Upper lobe of left lung (tissue), 6 donors: Measurements from ENCODE around the gene PXDN. TPM values are rescaled to one million over a fixed set of nuclear protein-coding genes. Genes with fewer than 3 reads are reported as not detected.

Experiments used
- ATAC-seq, 2 donors: fragments of 200-7000 bp; cut with Tn5 transposase; one replicate each; pipeline ENCODE4 v1.9.1; 2022; ENCODE audit warnings: mild to moderate bottlenecking in 2 of 2, moderate library complexity in 2 of 2; ENCODE audit not compliant: low FRiP score in 2 of 2
- DNase-seq, 2 donors: peaks; one replicate each; pipeline ENCODE4 v3.0.0-alpha.2; 2019 to 2020
- H3K27ac ChIP-seq, 4 donors: fragments of 200-600 bp; sonication (generic); one replicate each; pipeline ENCODE4 v1.5.1; 2016 to 2019
- H3K27me3 ChIP-seq, 4 donors: fragments of 200-600 bp; sonication (generic); one replicate each; pipeline ENCODE4 v1.5.1; 2017 to 2019
- H3K36me3 ChIP-seq, 4 donors: fragments of 200-600 bp; sonication (generic); one replicate each; pipeline ENCODE4 v1.5.1; 2016 to 2019
- H3K4me1 ChIP-seq, 4 donors: fragments of 200-600 bp; sonication (generic); one replicate each; pipeline ENCODE4 v1.5.1; 2018 to 2019
- H3K4me3 ChIP-seq, 4 donors: fragments of 200-600 bp; sonication (generic); one replicate each; pipeline ENCODE4 v1.5.1; 2017 to 2019; ENCODE audit warnings: mild to moderate bottlenecking in 2 of 4, moderate library complexity in 1 of 4
- H3K9me3 ChIP-seq, 4 donors: fragments of 200-600 bp; sonication (generic); one replicate each; pipeline ENCODE4 v1.5.1; 2018 to 2019
- CTCF ChIP-seq, 6 experiments: fragments of 450-650 bp in 4 of 6; fragments of 200-600 bp in 2 of 6; sonication (generic) in 2 of 6; IDR thresholded peaks; one replicate each; pipeline ENCODE4 v1.5.1; 2016 to 2019; ENCODE audit warnings: antibody characterized with exemption in 6 of 6
- EP300 ChIP-seq, 4 donors: sonication (generic); formaldehyde crosslinking; IDR thresholded peaks; one replicate each; pipeline ENCODE4 v1.5.1; 2017; ENCODE audit warnings: antibody characterized with exemption in 4 of 4, control low read depth in 2 of 4
- POLR2A ChIP-seq, 4 donors: fragments of 450-650 bp; IDR thresholded peaks; one replicate each; pipeline ENCODE4 v1.5.1; 2016 to 2017; ENCODE audit warnings: antibody characterized with exemption in 4 of 4, mild to moderate bottlenecking in 2 of 4
- POLR2AphosphoS5 ChIP-seq, 2 donors: sonication (generic); formaldehyde crosslinking; IDR thresholded peaks; one replicate each; pipeline ENCODE4 v1.5.1; 2017; ENCODE audit warnings: antibody characterized with exemption in 2 of 2
- WGBS, 2 donors: methylation state at CpG; one replicate each; pipeline ENCODE4 v1.1.5; 2017 to 2018; 5-methylcytosine and 5-hydroxymethylcytosine counted together
- total RNA-seq, 6 donors: library from RNA; depleted of rRNA in 4 of 6; stranded (reverse); fragments of >200 nt in 4 of 6; gene quantifications; one replicate each; pipeline versions ENCODE4 v1.1.0 to v1.2.1, GENCODE V29; 2016 to 2021
- donor health status: DM: no; HTN: no; CAD: no; lungs with moderate emphysema.
- donor health status: DM: no; HTN: yes; CAD: no; lungs with severe emphysema.

Gene PXDN
- total RNA-seq, 6 donors from 2014 or later: 20.8 to 65.6 (median 38.5) TPM

- Histone ChIP-seq H3K9me3 (no peaks in the 10 kb centered on the region), H3K4me1 (peaks cover 14 to 48% (median 21%) of the 10 kb centered on the region in 4 donors), H3K27me3 (peaks cover 0 to 10% (median 4%) of the 10 kb centered on the region in 4 donors), H3K27ac (peak overlapping the region; percentile 81 to 96 (median 91)), H3K36me3 (no peaks in the 10 kb centered on the region), H3K4me3 (peak overlapping the region; percentile 66 to 76 (median 70))
- DNase-seq (no peak), ATAC-seq (peak in 1 of 2 donors; percentile 32)
- TF ChIP-seq POLR2A (IDR thresholded peaks at IDR 0.05) (no peak), CTCF (IDR thresholded peaks at IDR 0.05) (no peak), EP300 (IDR thresholded peaks at IDR 0.05) (no peak), POLR2AphosphoS5 (IDR thresholded peaks at IDR 0.05) (no peak)
- 0% methylated on average over 5 of the region's 33 CpGs; no CpG with 5 or more reads in 1 of the 2 donors for WGBS, 2 donors
Observed at GRCh38 chr2:1744151-1744445, 217 bp downstream of the PXDN start.

- H3K27ac ChIP-seq: peak overlapping the region; percentile 81 to 96 (median 91)
- H3K9me3 ChIP-seq: no peaks in the 10 kb centered on the region
- DNase-seq (peak in 1 of 2 donors; percentile 86), ATAC-seq (peak in 1 of 2 donors; percentile 43)
- H3K36me3 ChIP-seq: no peaks in the 10 kb centered on the region
- H3K27me3 ChIP-seq: peaks cover 0 to 10% (median 4%) of the 10 kb centered on the region in 4 donors
- H3K4me1 ChIP-seq: peaks cover 14 to 52% (median 25%) of the 10 kb centered on the region in 4 donors
- TF ChIP-seq CTCF (IDR thresholded peaks at IDR 0.05): no peak
- TF ChIP-seq POLR2AphosphoS5 (IDR thresholded peaks at IDR 0.05): no peak
- TF ChIP-seq POLR2A (IDR thresholded peaks at IDR 0.05): no peak
- peak overlapping the region; percentile 66 to 76 (median 74) for H3K4me3 ChIP-seq
- WGBS, 2 donors: 0% methylated on average over 20 of the region's 71 CpGs; no CpG with 5 or more reads in 1 of the 2 donors
Observed at GRCh38 chr2:1743396-1744150, 742 bp downstream of the PXDN start.

- peaks cover 0 to 10% (median 4%) of the 10 kb centered on the region in 4 donors for H3K27me3 ChIP-seq
- peak overlapping the region; percentile 81 to 96 (median 91) for H3K27ac ChIP-seq
- peak; percentile 51 to 63 for ATAC-seq
Observed at GRCh38 chr2:1742681-1743395, 1.5 kb downstream of the PXDN start.

GRCh38 chr2:1742301-1742680 is 2.0 kb downstream of the PXDN start:
- WGBS, 2 donors: 80 to 85% methylated on average over 13 of the region's 13 CpGs

More at GRCh38 chr2:1742681-1743395, 1.5 kb downstream of the PXDN start:
- H3K4me3 ChIP-seq: peak overlapping the region; percentile 66 to 76 (median 74)
- peaks cover 14 to 52% (median 26%) of the 10 kb centered on the region in 4 donors for H3K4me1 ChIP-seq
- H3K9me3 ChIP-seq: no peaks in the 10 kb centered on the region
- TF ChIP-seq EP300 (IDR thresholded peaks at IDR 0.05) (no peak), POLR2AphosphoS5 (IDR thresholded peaks at IDR 0.05) (peak; percentile 40 to 48), CTCF (IDR thresholded peaks at IDR 0.05) (peak; percentile 21 to 69 (median 51)), POLR2A (IDR thresholded peaks at IDR 0.05) (peak in 1 of 4 donors; percentile 20)
- DNase-seq: peak; percentile 79 to 88
- H3K36me3 ChIP-seq: no peaks in the 10 kb centered on the region
- WGBS, 2 donors: 3% methylated on average over 24 to 50 of the region's 54 CpGs

GRCh38 chr2:1741851-1742250 is 2.5 kb downstream of the PXDN start:
- no peak for DNase-seq
- Histone ChIP-seq H3K9me3 (no peaks in the 10 kb centered on the region), H3K27ac (peak overlapping the region in 2 of 4 donors; percentile 94 to 96), H3K4me3 (no peak overlapping the region), H3K27me3 (peaks cover 0 to 10% (median 4%) of the 10 kb centered on the region in 4 donors), H3K36me3 (no peaks in the 10 kb centered on the region), H3K4me1 (peaks cover 14 to 52% (median 26%) of the 10 kb centered on the region in 4 donors)
- no peak for ATAC-seq
- no peak for TF ChIP-seq EP300 (IDR thresholded peaks at IDR 0.05)
- no peak for TF ChIP-seq POLR2A (IDR thresholded peaks at IDR 0.05)
- TF ChIP-seq POLR2AphosphoS5 (IDR thresholded peaks at IDR 0.05): no peak
- TF ChIP-seq CTCF (IDR thresholded peaks at IDR 0.05): no peak
- WGBS, 2 donors: 92 to 98% methylated on average over 14 of the region's 14 CpGs

More at GRCh38 chr2:1742301-1742680, 2.0 kb downstream of the PXDN start:
- H3K27me3 ChIP-seq: peaks cover 0 to 10% (median 4%) of the 10 kb centered on the region in 4 donors
- H3K9me3 ChIP-seq: no peaks in the 10 kb centered on the region
- no peak for ATAC-seq
- no peaks in the 10 kb centered on the region for H3K36me3 ChIP-seq
- peak overlapping the region; percentile 81 to 96 (median 91) for H3K27ac ChIP-seq
- H3K4me1 ChIP-seq: peaks cover 14 to 52% (median 26%) of the 10 kb centered on the region in 4 donors
- no peak for DNase-seq
- TF ChIP-seq POLR2A (IDR thresholded peaks at IDR 0.05): no peak
- H3K4me3 ChIP-seq: peak overlapping the region in 3 of 4 donors; percentile 66 to 76 (median 72)
